ENCODE measurements around the gene SMIM23. TPM values are rescaled to one million over a fixed set of nuclear protein-coding genes. Genes with fewer than 3 reads are reported as not detected.

SMIM23 gene
- total and polyA plus RNA-seq, 2 of the 13 experiments (the other 11 are each of a cell fraction or from before 2014, with no cell fraction given): not detected

- Histone ChIP-seq H4K20me1 (ENCODE audit: insufficient read depth, low read length) (no peaks in the 10 kb centered on the region), H3K36me3 (replicated peaks in 1 of 2; ENCODE audit: control insufficient read depth in 1 of 2, insufficient read depth in 2 of 2, low read length in 2 of 2) (no peaks in the 10 kb centered on the region), H3K27ac (ENCODE audit: extremely low read length, insufficient read depth, low read length) (no peak overlapping the region), H2AFZ (ENCODE audit: low read length) (no peak overlapping the region), H3K4me1 (ENCODE audit: insufficient read depth, low read length) (no peaks in the 10 kb centered on the region), H3K4me2 (ENCODE audit: low read depth, low read length) (no peak overlapping the region), H3K9me3 (ENCODE audit: low read length) (no peaks in the 10 kb centered on the region), H3K79me2 (ENCODE audit: insufficient read depth, low read length) (no peaks in the 10 kb centered on the region), H3K4me3 (replicated peaks in 1 of 3; ENCODE audit: insufficient read depth in 1 of 3, low read depth in 2 of 3, low read length in 3 of 3) (no peak overlapping the region), H3K9ac (ENCODE audit: insufficient read depth, low read depth, low read length) (no peak overlapping the region), H3K27me3 (ENCODE audit: control insufficient read depth in 1 of 2, insufficient read depth in 2 of 2, low read length in 2 of 2) (no peaks in the 10 kb centered on the region; a peak in 1 of 5 replicates)
- intact Hi-C loops (cut with micrococcal nuclease; ENCODE audit: unreplicated experiment) (no loop called here), in situ Hi-C loops (cut with HindIII; ENCODE audit: extremely low pct_ligation_motif_present, low pct_unique_long_range_greater_than_20kb) (no loop called here)
- WGBS (ENCODE audit: low lambda C conversion rate): 48% methylated on average over 9 of the region's 9 CpGs
- POLR2A ChIA-PET: no interaction called here
- no peak for TF ChIP-seq ZNF83 (CRISPR knock-in tag; IDR thresholded peaks at IDR 0.05; ENCODE audit: borderline replicate concordance)
- no peak for TF ChIP-seq JARID2 (CRISPR knock-in tag; IDR thresholded peaks at IDR 0.05; ENCODE audit: insufficient replicate concordance)
- TF ChIP-seq MXI1 (IDR thresholded peaks at IDR 0.05; ENCODE audit: borderline replicate concordance, low read depth, low read length): no peak
- TF ChIP-seq BHLHE40 (IDR thresholded peaks at IDR 0.05; ENCODE audit: low read length): no peak
- no peak for TF ChIP-seq ZNF24 (IDR thresholded peaks at IDR 0.05)
- TF ChIP-seq FOXC1 (CRISPR knock-in tag; IDR thresholded peaks at IDR 0.05; ENCODE audit: borderline replicate concordance): no peak
- TF ChIP-seq BCL6 (CRISPR knock-in tag; IDR thresholded peaks at IDR 0.05): no peak
- TF ChIP-seq IRX3 (CRISPR knock-in tag; IDR thresholded peaks at IDR 0.05; ENCODE audit: borderline replicate concordance, low read depth): no peak
- CTCF ChIA-PET (ENCODE audit: low intra/inter-chr PET ratio, low total read pairs): no interaction called here
- ATAC-seq: no peak
- no peak for FAIRE-seq
- no TSS peak for BruUV-seq (replicated peaks)
- DNase-seq (ENCODE audit: low spot score): no peak
Observed at GRCh38 chr5:171774418-171774817, 11.2 kb upstream of the SMIM23 start.

GRCh38 chr5:171776213-171776612 lies 9.4 kb upstream of the SMIM23 start:
- DNase-seq (ENCODE audit: low spot score): no peak
- H3K4me3 ChIP-seq (replicated peaks in 1 of 3; ENCODE audit: insufficient read depth in 1 of 3, low read depth in 2 of 3, low read length in 3 of 3): no peak overlapping the region
- H3K79me2 ChIP-seq (ENCODE audit: insufficient read depth, low read length): no peaks in the 10 kb centered on the region
- H4K20me1 ChIP-seq (ENCODE audit: insufficient read depth, low read length): no peaks in the 10 kb centered on the region
- ATAC-seq: no peak
- in situ Hi-C loops (cut with HindIII; ENCODE audit: extremely low pct_ligation_motif_present, low pct_unique_long_range_greater_than_20kb): no loop called here
- BruUV-seq (replicated peaks): no TSS peak
- H3K4me2 ChIP-seq (ENCODE audit: low read depth, low read length): no peak overlapping the region
- H3K36me3 ChIP-seq (replicated peaks in 1 of 2; ENCODE audit: control insufficient read depth in 1 of 2, insufficient read depth in 2 of 2, low read length in 2 of 2): no peaks in the 10 kb centered on the region
- CTCF ChIA-PET (ENCODE audit: low intra/inter-chr PET ratio, low total read pairs): no interaction called here
- H3K27ac ChIP-seq (ENCODE audit: extremely low read length, insufficient read depth, low read length): no peak overlapping the region
- no peak overlapping the region for H3K9ac ChIP-seq (ENCODE audit: insufficient read depth, low read depth, low read length)
- peaks cover 0 to 10% of the 10 kb centered on the region in 2 experiments; a peak in 2 of 5 replicates for H3K27me3 ChIP-seq (ENCODE audit: control insufficient read depth in 1 of 2, insufficient read depth in 2 of 2, low read length in 2 of 2)
- H3K4me1 ChIP-seq (ENCODE audit: insufficient read depth, low read length): no peaks in the 10 kb centered on the region
- FAIRE-seq: no peak
- no peaks in the 10 kb centered on the region for H3K9me3 ChIP-seq (ENCODE audit: low read length)
- WGBS (ENCODE audit: low lambda C conversion rate): 62% methylated on average over 5 of the region's 12 CpGs
- intact Hi-C loops (cut with micrococcal nuclease; ENCODE audit: unreplicated experiment): no loop called here
- POLR2A ChIA-PET: no interaction called here
- no peak overlapping the region for H2AFZ ChIP-seq (ENCODE audit: low read length)
- TF ChIP-seq ZNF280B (CRISPR knock-in tag; IDR thresholded peaks at IDR 0.05; ENCODE audit: borderline replicate concordance) (no peak), ZEB1 (IDR thresholded peaks at IDR 0.05; ENCODE audit: insufficient replicate concordance, low read depth) (no peak), PHF21A (CRISPR knock-in tag; IDR thresholded peaks at IDR 0.05) (no peak), JARID2 (CRISPR knock-in tag; IDR thresholded peaks at IDR 0.05; ENCODE audit: insufficient replicate concordance) (no peak), ZKSCAN8 (CRISPR knock-in tag; IDR thresholded peaks at IDR 0.05; ENCODE audit: borderline replicate concordance) (no peak), SRSF9 (IDR thresholded peaks at IDR 0.05; ENCODE audit: borderline replicate concordance, insufficient read depth, low read depth, low read length, poor library complexity, severe bottlenecking) (no peak), TMF1 (CRISPR knock-in tag; IDR thresholded peaks at IDR 0.05; ENCODE audit: low read depth) (no peak), EHMT2 (IDR thresholded peaks at IDR 0.05; ENCODE audit: borderline replicate concordance, low read depth, low read length) (no peak), E2F5 (CRISPR knock-in tag; conservative IDR thresholded peaks at IDR 0.05) (no peak)
